DMS53 treated with DMSO at 0.1 percent for 48 hours (cell line): Measurements from ENCODE around the gene ACTG1.

Source experiments
- DNase-seq: peaks from one replicate; lab custom pipeline; 2025; ENCODE audit not compliant: unreplicated experiment; lab: John Stamatoyannopoulos, UW

ACTG1 gene

GRCh38 chr17:81466564-81467472 is 45.8 kb downstream of the ACTG1 start:
- DNase-seq, result no peak

- no peak for DNase-seq
Observed at GRCh38 chr17:81465910-81466309, 46.7 kb downstream of the ACTG1 start.

- DNase-seq, result no peak
Observed at GRCh38 chr17:81464586-81464985, 48.0 kb downstream of the ACTG1 start.

- no peak for DNase-seq
Observed at GRCh38 chr17:81463506-81463905, 49.1 kb downstream of the ACTG1 start.

- DNase-seq, result no peak
Observed at GRCh38 chr17:81462506-81463125, 50.0 kb downstream of the ACTG1 start.

- DNase-seq, result no peak
Observed at GRCh38 chr17:81461607-81462500, 50.7 kb downstream of the ACTG1 start.

- DNase-seq, result no peak
Observed at GRCh38 chr17:81460856-81461460, 51.6 kb downstream of the ACTG1 start.
